H1 (cell line): ENCODE data around the gene PNMA8C. TPM values are rescaled to one million over a fixed set of nuclear protein-coding genes. Genes with fewer than 3 reads are reported as not detected.

Source experiments
- CTCF ChIA-PET: fragments of 300-600 bp; sonication (Branson Sonifier 250); formaldehyde crosslinking; loops from one replicate; lab custom pipeline; 2021; ENCODE audit not compliant: partially characterized antibody; lab: Charles Lee
- POLR2A ChIA-PET: fragments of 300-600 bp; sonication (Branson Sonifier 250); formaldehyde crosslinking; loops from one replicate; lab custom pipeline; 2021; ENCODE audit warnings: inconsistent platforms; ENCODE audit not compliant: partially characterized antibody; lab: Charles Lee
- DNase-seq, 2 experiments: peaks; one replicate each; pipeline versions ENCODE4 v3.0.0 to v3.0.0-alpha.2; 2010 to 2022; ENCODE audit warnings: low spot score in 2 of 2, low read depth in 1 of 2, mixed read lengths in 1 of 2
- FAIRE-seq: peaks from 2 replicates; lab custom pipeline; 2011; peaks lifted over from hg19 to GRCh38; lab: Jason Lieb, UNC
- H2AFZ ChIP-seq: 2 replicates; pipeline ENCODE4 v1.8.1; 2012; ENCODE audit warnings: low read length, inconsistent platforms
- H2AK5ac ChIP-seq: 2 replicates; pipeline ENCODE4 v1.6.1; 2013; ENCODE audit warnings: low read depth, low read length
- H2BK120ac ChIP-seq: replicated peaks from 2 replicates; pipeline ENCODE3; 2013; ENCODE audit warnings: low read depth, low read length, inconsistent platforms
- H2BK12ac ChIP-seq: 2 replicates; pipeline ENCODE4 v1.6.1; 2013; ENCODE audit warnings: low read depth, low read length
- H2BK15ac ChIP-seq: 2 replicates; pipeline ENCODE4 v1.6.1; 2013; ENCODE audit warnings: low read length
- H2BK20ac ChIP-seq: 2 replicates; pipeline ENCODE4 v1.6.1; 2013; ENCODE audit warnings: low read length
- H2BK5ac ChIP-seq: 2 replicates; pipeline ENCODE4 v1.6.1; 2013; ENCODE audit warnings: low read depth, low read length
- H3K14ac ChIP-seq: 2 replicates; pipeline ENCODE4 v1.6.1; 2013; ENCODE audit warnings: inconsistent platforms; ENCODE audit not compliant: insufficient read length
- H3K18ac ChIP-seq: 2 replicates; pipeline ENCODE4 v1.6.1; 2013; ENCODE audit warnings: low read length; ENCODE audit errors: extremely low read depth
- H3K23ac ChIP-seq: 2 replicates; pipeline ENCODE4 v1.6.1; 2013; ENCODE audit warnings: inconsistent platforms; ENCODE audit not compliant: insufficient read length
- H3K23me2 ChIP-seq: 2 replicates; pipeline ENCODE4 v1.6.1; 2013; ENCODE audit warnings: low read depth, low read length
- H3K27ac ChIP-seq: 2 replicates; pipeline ENCODE4 v1.6.1; 2011; ENCODE audit warnings: low read depth, low read length, inconsistent platforms
- H3K27me3 ChIP-seq, 4 experiments: replicated peaks in 1 of 4; 1 replicate in 1 of 4; 2 replicates in 3 of 4; pipeline versions ENCODE4 v1.6.1 to v1.8.1; 2011 to 2013; ENCODE audit warnings: low read length in 3 of 4, mild to moderate bottlenecking in 3 of 4, inconsistent platforms in 2 of 4, mixed read lengths in 2 of 4, moderate library complexity in 1 of 4; ENCODE audit not compliant: control insufficient read depth in 3 of 4, insufficient read depth in 3 of 4; ENCODE audit errors: extremely low read depth in 1 of 4
- H3K36me3 ChIP-seq, 4 experiments: 2 replicates each; pipeline versions ENCODE4 v1.6.1 to v1.8.1; 2011 to 2013; ENCODE audit warnings: mild to moderate bottlenecking in 4 of 4, low read length in 3 of 4, moderate library complexity in 2 of 4, control low read depth in 1 of 4, inconsistent platforms in 1 of 4; ENCODE audit not compliant: insufficient read depth in 4 of 4, control insufficient read depth in 2 of 4
- H3K4ac ChIP-seq: replicated peaks from 2 replicates; pipeline ENCODE3; 2013; ENCODE audit warnings: low read length, low read depth, mixed read lengths, inconsistent platforms; ENCODE audit not compliant: insufficient read length
- H3K4me1 ChIP-seq, 4 experiments: replicated peaks in 1 of 4; 1 replicate in 1 of 4; 2 replicates in 3 of 4; pipeline versions ENCODE4 v1.6.1 to v1.8.1; 2011 to 2013; ENCODE audit warnings: low read length in 3 of 4, inconsistent platforms in 2 of 4, mixed read lengths in 1 of 4; ENCODE audit not compliant: insufficient read depth in 4 of 4, control insufficient read depth in 3 of 4
- H3K4me2 ChIP-seq, 2 experiments: 2 replicates each; pipeline versions ENCODE4 v1.6.1 to v1.8.1; 2011 to 2013; ENCODE audit warnings: low read depth in 2 of 2, low read length in 2 of 2, control low read depth in 1 of 2, inconsistent platforms in 1 of 2, mild to moderate bottlenecking in 1 of 2; ENCODE audit not compliant: insufficient read depth in 1 of 2
- H3K4me3 ChIP-seq, 4 experiments: fragments of 200-600, 300-600 bp in 1 of 4; sonication (generic), shearing (Covaris generic), sonication (Bioruptor Twin) in 1 of 4; 2 replicates each; pipeline versions ENCODE4 v1.5.1 to v1.8.1; 2011 to 2016; ENCODE audit warnings: low read length in 4 of 4, low read depth in 3 of 4, control low read depth in 2 of 4, inconsistent platforms in 2 of 4, mild to moderate bottlenecking in 2 of 4, mixed read lengths in 1 of 4, moderate library complexity in 1 of 4; ENCODE audit not compliant: insufficient read depth in 2 of 4; ENCODE audit errors: extremely low read depth in 1 of 4
- H3K56ac ChIP-seq: replicated peaks from 2 replicates; pipeline ENCODE3; 2013; ENCODE audit warnings: low read depth, mild to moderate bottlenecking, mixed read lengths, low read length, inconsistent platforms; ENCODE audit not compliant: insufficient read length
- H3K79me1 ChIP-seq: 2 replicates; pipeline ENCODE4 v1.6.1; 2013; ENCODE audit warnings: low read depth, low read length, control low read depth
- H3K79me2 ChIP-seq, 2 experiments: 2 replicates each; pipeline versions ENCODE4 v1.6.1 to v1.8.1; 2012 to 2013; ENCODE audit warnings: low read length in 2 of 2, mild to moderate bottlenecking in 2 of 2, inconsistent platforms in 1 of 2; ENCODE audit not compliant: insufficient read depth in 2 of 2, control insufficient read depth in 1 of 2
- H3K9ac ChIP-seq, 4 experiments: replicated peaks in 1 of 4; 1 replicate in 1 of 4; 2 replicates in 3 of 4; pipeline versions ENCODE4 v1.6.1 to v1.8.1; 2011 to 2013; ENCODE audit warnings: low read depth in 3 of 4, low read length in 3 of 4, control low read depth in 2 of 4, mild to moderate bottlenecking in 2 of 4, moderate library complexity in 2 of 4, inconsistent platforms in 1 of 4; ENCODE audit errors: extremely low read depth in 1 of 4
- H3K9me3 ChIP-seq, 2 experiments: 2 replicates each; pipeline versions ENCODE4 v1.6.1 to v1.8.1; 2012 to 2013; ENCODE audit warnings: mild to moderate bottlenecking in 2 of 2, moderate library complexity in 2 of 2, control low read depth in 1 of 2, inconsistent platforms in 1 of 2, low read depth in 1 of 2, low read length in 1 of 2, mixed read lengths in 1 of 2; ENCODE audit not compliant: insufficient read depth in 2 of 2
- H4K20me1 ChIP-seq, 2 experiments: replicated peaks in 1 of 2; 2 replicates each; pipeline versions ENCODE3 to v1.8.1; 2011 to 2013; ENCODE audit warnings: inconsistent platforms in 2 of 2, low read length in 2 of 2, mild to moderate bottlenecking in 1 of 2; ENCODE audit not compliant: insufficient read depth in 2 of 2, control insufficient read depth in 1 of 2
- H4K5ac ChIP-seq: 2 replicates; pipeline ENCODE4 v1.6.1; 2013; ENCODE audit warnings: low read length, low read depth, mixed read lengths, inconsistent platforms; ENCODE audit not compliant: insufficient read length
- H4K8ac ChIP-seq: 2 replicates; pipeline ENCODE4 v1.8.0; 2013; ENCODE audit warnings: mild to moderate bottlenecking, moderate library complexity, low read length, inconsistent platforms; ENCODE audit not compliant: insufficient read depth; ENCODE audit errors: extremely low read depth
- H4K91ac ChIP-seq: replicated peaks from 2 replicates; pipeline ENCODE3; 2013; ENCODE audit warnings: low read length, mixed read lengths, inconsistent platforms; ENCODE audit not compliant: insufficient read length
- BACH1 ChIP-seq: IDR thresholded peaks from 2 replicates; pipeline ENCODE4 v1.6.1; 2012; ENCODE audit warnings: low read length, improper control_type of control experiment
- CBX5 ChIP-seq: fragments of 300-800, 300-1000 bp; sonication (generic); IDR thresholded peaks from 2 replicates; pipeline ENCODE4 v1.7.1; 2016; ENCODE audit warnings: antibody characterized with exemption, low read length, low read depth
- CEBPB ChIP-seq: IDR thresholded peaks from 2 replicates; pipeline ENCODE4 v1.6.1; 2012; ENCODE audit warnings: low read depth, low read length
- CTCF ChIP-seq, 3 experiments: IDR thresholded peaks; 1 replicate in 2 of 3; 2 replicates in 1 of 3; pipeline versions ENCODE4 v1.5.1 to v1.6.1; 2011; ENCODE audit warnings: low read length in 3 of 3, mild to moderate bottlenecking in 3 of 3, inconsistent platforms in 2 of 3, low read depth in 1 of 3, moderate library complexity in 1 of 3; ENCODE audit not compliant: insufficient read depth in 1 of 3; ENCODE audit errors: control extremely low read depth in 1 of 3
- MAFK ChIP-seq: IDR thresholded peaks from 2 replicates; pipeline ENCODE4 v1.6.1; 2012; ENCODE audit warnings: low read depth, mild to moderate bottlenecking, improper control_type of control experiment, low read length
- PHF8 ChIP-seq: fragments of 200-600 bp; sonication (generic); conservative IDR thresholded peaks from 2 replicates; pipeline ENCODE4 v1.7.1; 2012; ENCODE audit warnings: low read depth, mild to moderate bottlenecking, inconsistent platforms, low read length, moderate library complexity
- RAD21 ChIP-seq, 2 experiments: IDR thresholded peaks in 1 of 2; conservative IDR thresholded peaks in 1 of 2; 2 replicates each; pipeline ENCODE4 v1.6.1; 2011; ENCODE audit warnings: low read depth in 2 of 2, low read length in 2 of 2, improper control_type of control experiment in 1 of 2, inconsistent platforms in 1 of 2, mild to moderate bottlenecking in 1 of 2, moderate library complexity in 1 of 2
- RFX5 ChIP-seq: IDR thresholded peaks from 2 replicates; pipeline ENCODE4 v1.6.1; 2011; ENCODE audit warnings: low read depth, low read length, improper control_type of control experiment, borderline replicate concordance
- SP2 ChIP-seq: IDR thresholded peaks from 2 replicates; pipeline ENCODE4 v1.6.1; 2012; ENCODE audit warnings: mild to moderate bottlenecking, low read length, inconsistent platforms
- TEAD4 ChIP-seq: IDR thresholded peaks from 2 replicates; pipeline ENCODE4 v1.6.1; 2012; ENCODE audit warnings: low read depth, low read length, inconsistent platforms, mixed read lengths
- YY1 ChIP-seq: IDR thresholded peaks from 2 replicates; pipeline ENCODE4 v1.6.1; 2011; ENCODE audit warnings: low read depth, mild to moderate bottlenecking, low read length
- WGBS, 2 experiments: shearing (Covaris generic) in 1 of 2; methylation state at CpG; one replicate each; pipeline versions ENCODE4 v1.1.6 to v1.1.7; 2013 to 2015; ENCODE audit warnings: low lambda C conversion rate in 2 of 2, mixed read lengths in 2 of 2, inconsistent platforms in 1 of 2, low coverage in 1 of 2, missing lambda C conversion rate in 1 of 2; ENCODE audit not compliant: insufficient replicate concordance in 2 of 2, insufficient coverage in 1 of 2, insufficient read length in 1 of 2; ENCODE audit errors: extremely low coverage in 1 of 2, missing lambda C conversion rate in 1 of 2; 5-methylcytosine and 5-hydroxymethylcytosine counted together
- polyA plus RNA-seq, 7 experiments: library from polyadenylated mRNA; depleted of rRNA in 3 of 7; stranded (reverse) in 5 of 7; unstranded in 2 of 7; fragments of >200 nt in 5 of 7; fragments of 200-250 nt in 2 of 7; gene quantifications; 1 replicate in 5 of 7; 2 replicates in 1 of 7; 4 replicates in 1 of 7; pipeline versions ENCODE4 v1.2.1 to v1.2.3, GENCODE V29; 2011 to 2013; ENCODE audit warnings: missing spikeins in 2 of 7, mixed read lengths in 2 of 7
- total RNA-seq: library from RNA; stranded (reverse); fragmentation: NEBNext Ultra II Directional; extraction: Animal tissue kit (Norgen Biotek cat#: 25700); gene quantifications from 2 replicates; pipeline ENCODE4 v1.2.1, GENCODE V29; 2021

PNMA8C gene
- total and polyA plus RNA-seq, 2 of the 8 experiments (the other 6 are each of a cell fraction or from before 2014, with no cell fraction given), result 0.53 to 1.8 TPM

GRCh38 chr19:46409191-46409590 lies 19.5 kb downstream of the PNMA8C start:
- Histone ChIP-seq H3K23ac (no peak overlapping the region), H3K18ac (no peak overlapping the region), H2BK12ac (no peak overlapping the region), H2BK15ac (no peak overlapping the region; the same call in 1 of the 2 replicates), H3K4me1 (peaks cover 3 to 31% (median 23%) of the 10 kb centered on the region in 4 experiments; a peak in 6 of 7 replicates), H3K23me2 (peaks cover 29% of the 10 kb centered on the region), H3K79me1 (peaks cover 3% of the 10 kb centered on the region), H4K5ac (no peak overlapping the region), H2BK120ac (peak overlapping the region; percentile 50), H3K36me3 (0 out of 8 replicates have a peak, but pooled peaks cover 0 to 2% (median 0%) of the 10 kb centered on the region in 4 experiments), H3K9me3 (no peaks in the 10 kb centered on the region), H3K9ac (no peak overlapping the region), H3K4me2 (peak overlapping the region in 1 of 2 experiments; percentile 89; a peak in 3 of 4 replicates), H3K79me2 (peaks cover 0 to 16% of the 10 kb centered on the region in 2 experiments; a peak in 2 of 4 replicates), H3K4me3 (no peak overlapping the region), H3K14ac (no peak overlapping the region), H4K8ac (no peak overlapping the region), H2BK5ac (0 out of 2 replicates have a peak overlapping the region, but pooled peaks have one; percentile 48), H4K91ac (no peak overlapping the region), H3K56ac (no peak overlapping the region), H2BK20ac (no peak overlapping the region), H2AFZ (no peak overlapping the region), H3K27ac (no peak overlapping the region), H3K4ac (peak overlapping the region; percentile 4), H4K20me1 (peaks cover 8 to 14% of the 10 kb centered on the region in 2 experiments), H3K27me3 (peaks cover 0 to 34% (median 22%) of the 10 kb centered on the region in 4 experiments; a peak in 6 of 7 replicates), H2AK5ac (no peak overlapping the region)
- CTCF ChIA-PET, result interaction anchor here (0.9 to 3.4 kb wide), 8 partner anchors 9 to 120 kb away, joined by 3 to 16 read pairs (median 4); no protein-coding TSS in a partner anchor
- FAIRE-seq (no peak), DNase-seq (no peak)
- POLR2A ChIA-PET, result interaction anchor here (1.0 to 1.8 kb wide), 5 partner anchors 21 to 80 kb away, joined by 3 to 5 read pairs (median 4); no protein-coding TSS in a partner anchor
- WGBS, 2 experiments, result 41% methylated on average over 3 of the region's 3 CpGs; no CpG with 5 or more reads in 1 of the 2 experiments
- no peak for TF ChIP-seq YY1
- no peak for TF ChIP-seq RFX5
- no peak for TF ChIP-seq CTCF (IDR thresholded peaks at IDR 0.05; ENCODE audit: control extremely low read depth in 1 of 3, insufficient read depth in 1 of 3, low read depth in 1 of 3, low read length in 3 of 3)
- TF ChIP-seq CEBPB, result no peak
- no peak for TF ChIP-seq CBX5
- no peak for TF ChIP-seq TEAD4
- TF ChIP-seq MAFK, result no peak
- TF ChIP-seq SP2, result no peak
- TF ChIP-seq PHF8, result no peak
- no peak for TF ChIP-seq BACH1
- no peak for TF ChIP-seq RAD21 (IDR thresholded peaks at IDR 0.05 in 1 of 2, conservative IDR thresholded peaks at IDR 0.05 in 1 of 2; ENCODE audit: low read depth in 2 of 2, low read length in 2 of 2)
